GM23248 (cell line): Measurements from ENCODE around the gene TIAM2. TPM values are rescaled to one million over a fixed set of nuclear protein-coding genes. Genes with fewer than 3 reads are reported as not detected.

ENCODE experiments used
- DNase-seq: peaks from one replicate; pipeline ENCODE4 v3.0.0-alpha.2; 2015
- H2AFZ ChIP-seq: fragments of 200-600 bp; sonication (generic); 2 replicates; pipeline ENCODE4 v1.6.1; 2016; ENCODE audit warnings: antibody characterized with exemption
- H3F3A ChIP-seq: fragments of 200-600 bp; sonication (generic); 2 replicates; pipeline ENCODE4 v1.6.1; 2016; ENCODE audit warnings: mild to moderate bottlenecking, antibody characterized with exemption, mixed run types; ENCODE audit not compliant: insufficient read depth
- H3K27ac ChIP-seq: fragments of 200-600 bp; sonication (generic); 2 replicates; pipeline ENCODE4 v1.5.1; 2016; ENCODE audit warnings: mild to moderate bottlenecking
- H3K27me3 ChIP-seq: fragments of 200-600 bp; sonication (generic); replicated peaks from 2 replicates; pipeline ENCODE4 v1.6.1; 2016; ENCODE audit warnings: mild to moderate bottlenecking; ENCODE audit not compliant: insufficient read depth
- H3K36me3 ChIP-seq: fragments of 200-600 bp; sonication (generic); 2 replicates; pipeline ENCODE4 v1.6.1; 2016; ENCODE audit warnings: low read depth, mild to moderate bottlenecking
- H3K4me1 ChIP-seq: fragments of 200-600 bp; sonication (generic); 2 replicates; pipeline ENCODE4 v1.6.1; 2016; ENCODE audit warnings: mild to moderate bottlenecking; ENCODE audit not compliant: insufficient read depth
- H3K4me2 ChIP-seq: fragments of 200-600 bp; sonication (generic); one replicate; pipeline ENCODE4 v1.6.1; 2016; ENCODE audit warnings: mild to moderate bottlenecking; ENCODE audit not compliant: unreplicated experiment
- H3K4me3 ChIP-seq: fragments of 200-600 bp; sonication (generic); 2 replicates; pipeline ENCODE4 v1.5.1; 2016; ENCODE audit warnings: mild to moderate bottlenecking
- H3K79me2 ChIP-seq: fragments of 200-600 bp; sonication (generic); 2 replicates; pipeline ENCODE4 v1.6.1; 2016; ENCODE audit warnings: mild to moderate bottlenecking; ENCODE audit not compliant: insufficient read depth
- H3K9ac ChIP-seq: fragments of 200-600 bp; sonication (generic); 2 replicates; pipeline ENCODE4 v1.6.1; 2016; ENCODE audit warnings: mild to moderate bottlenecking
- H3K9me2 ChIP-seq: fragments of 200-600 bp; sonication (generic); 2 replicates; pipeline ENCODE4 v1.6.1; 2016; ENCODE audit warnings: mixed run types, mild to moderate bottlenecking, moderate library complexity; ENCODE audit not compliant: insufficient read depth
- H3K9me3 ChIP-seq: fragments of 200-600 bp; sonication (generic); one replicate; pipeline ENCODE4 v1.6.1; 2017; ENCODE audit warnings: low read depth
- H4K20me1 ChIP-seq: fragments of 200-600 bp; sonication (generic); 2 replicates; pipeline ENCODE4 v1.6.0; 2016; ENCODE audit not compliant: insufficient read depth
- EZH2 ChIP-seq: fragments of 200-600 bp; sonication (generic); IDR thresholded peaks from 2 replicates; pipeline ENCODE4 v1.6.1; 2018; ENCODE audit warnings: antibody characterized with exemption, mild to moderate bottlenecking; ENCODE audit not compliant: insufficient read depth, poor library complexity, severe bottlenecking
- EZH2phosphoT487 ChIP-seq: fragments of 200-600 bp; sonication (generic); IDR thresholded peaks from 2 replicates; pipeline ENCODE4 v1.6.1; 2018; ENCODE audit warnings: antibody characterized with exemption, moderate library complexity, mild to moderate bottlenecking, low read depth; ENCODE audit not compliant: insufficient read depth
- WGBS, 2 experiments: methylation state at CpG; one replicate each; pipeline ENCODE4 v1.1.6; 2015 to 2017; ENCODE audit warnings: low lambda C conversion rate in 2 of 2, low coverage in 1 of 2; ENCODE audit errors: missing lambda C conversion rate in 2 of 2; 5-methylcytosine and 5-hydroxymethylcytosine counted together
- in situ Hi-C: fragments of 300-500 bp; cut with MboI; formaldehyde crosslinking; loops from 2 replicates; pipeline ENCODE4 v1.15.0; 2020
- polyA plus RNA-seq: library from polyadenylated mRNA; unstranded; fragments of >200 nt; fragmentation: Nextera tagmentation; extraction: Ambion mirVana; gene quantifications from 2 replicates; pipeline ENCODE4 v1.2.1, GENCODE V29; 2016
- total RNA-seq: library from RNA; depleted of rRNA; stranded (reverse); fragments of >200 nt; shearing (Covaris generic); gene quantifications from 2 replicates; pipeline ENCODE4 v1.2.3, GENCODE V29; 2014

The TIAM2 gene
- total and polyA plus RNA-seq, 2 experiments from 2014 or later, result 2.4 to 2.6 TPM

GRCh38 chr6:155273431-155273830 is 278.3 kb downstream of the TIAM2 start:
- Histone ChIP-seq H4K20me1 (no peaks in the 10 kb centered on the region), H3K4me3 (no peak overlapping the region), H3K4me1 (peaks cover 32% of the 10 kb centered on the region), H3K27ac (peak overlapping the region; percentile 9; the same call in 1 of the 2 replicates), H3K9me2 (no peaks in the 10 kb centered on the region), H3K79me2 (no peaks in the 10 kb centered on the region), H2AFZ (no peak overlapping the region), H3F3A (peaks cover 13% of the 10 kb centered on the region), H3K9ac (no peak overlapping the region), H3K4me2 (peak overlapping the region; percentile 43), H3K27me3 (no peaks in the 10 kb centered on the region), H3K9me3 (no peaks in the 10 kb centered on the region), H3K36me3 (no peaks in the 10 kb centered on the region)
- TF ChIP-seq EZH2phosphoT487, result no peak
- TF ChIP-seq EZH2, result no peak
- peak; percentile 37 for DNase-seq
- in situ Hi-C loops, result no loop called here
- WGBS, 2 experiments, result 60 to 66% methylated on average over 3 of the region's 3 CpGs

DNA sequence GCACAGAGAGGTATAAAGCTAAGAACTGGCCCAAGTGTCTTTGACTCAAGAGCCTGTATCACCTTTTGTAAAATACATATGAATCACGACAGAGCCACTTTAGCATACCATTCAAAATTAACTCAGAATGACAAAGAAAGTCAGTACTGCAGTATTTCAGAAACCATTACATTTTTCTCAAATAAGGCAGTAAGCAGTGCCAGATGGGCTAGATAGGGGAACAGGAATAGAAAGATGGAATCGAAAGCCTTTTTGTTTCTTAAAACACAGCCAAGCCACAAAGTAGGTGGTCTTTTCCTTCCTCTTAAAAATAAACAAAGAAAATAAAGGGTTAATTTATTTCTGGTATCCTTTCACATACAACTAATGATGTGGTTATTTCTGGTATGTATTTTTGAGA is 279.0 kb downstream of the TIAM2 start:
- Histone ChIP-seq H3K27ac (0 out of 2 replicates have a peak overlapping the region, but pooled peaks have one; percentile 4), H3F3A (peaks cover 13% of the 10 kb centered on the region), H3K27me3 (no peaks in the 10 kb centered on the region), H3K4me2 (no peak overlapping the region), H3K79me2 (no peaks in the 10 kb centered on the region), H4K20me1 (no peaks in the 10 kb centered on the region), H3K4me1 (peaks cover 32% of the 10 kb centered on the region), H3K9ac (no peak overlapping the region), H3K9me3 (no peaks in the 10 kb centered on the region), H3K4me3 (no peak overlapping the region), H2AFZ (no peak overlapping the region), H3K36me3 (no peaks in the 10 kb centered on the region), H3K9me2 (no peaks in the 10 kb centered on the region)
- 66 to 70% methylated on average over 2 of the region's 2 CpGs for WGBS, 2 experiments
- peak; percentile 12 for DNase-seq
- in situ Hi-C loops, result no loop called here
- TF ChIP-seq EZH2phosphoT487 (no peak), EZH2 (no peak)

GRCh38 chr6:155274533-155274932 is 279.4 kb downstream of the TIAM2 start:
- Histone ChIP-seq H3K4me1 (peaks cover 32% of the 10 kb centered on the region), H3K27me3 (no peaks in the 10 kb centered on the region), H3K9me3 (no peaks in the 10 kb centered on the region), H3K9ac (no peak overlapping the region), H3K79me2 (no peaks in the 10 kb centered on the region), H3K36me3 (no peaks in the 10 kb centered on the region), H3K27ac (0 out of 2 replicates have a peak overlapping the region, but pooled peaks have one; percentile 4), H3F3A (peaks cover 13% of the 10 kb centered on the region), H4K20me1 (no peaks in the 10 kb centered on the region), H3K4me2 (no peak overlapping the region), H2AFZ (no peak overlapping the region), H3K9me2 (no peaks in the 10 kb centered on the region), H3K4me3 (no peak overlapping the region)
- peak; percentile 64 for DNase-seq
- WGBS, 2 experiments, result 27 to 31% methylated on average over 1 of the region's 1 CpG
- in situ Hi-C loops, result no loop called here
- TF ChIP-seq EZH2phosphoT487, result no peak

- Histone ChIP-seq H3K4me2 (peak overlapping the region; percentile 16), H3K9me2 (no peaks in the 10 kb centered on the region), H3F3A (peaks cover 13% of the 10 kb centered on the region), H3K4me3 (no peak overlapping the region), H3K4me1 (peaks cover 32% of the 10 kb centered on the region), H2AFZ (0 out of 2 replicates have a peak overlapping the region, but pooled peaks have one; percentile 5), H3K27ac (no peak overlapping the region), H4K20me1 (no peaks in the 10 kb centered on the region), H3K36me3 (no peaks in the 10 kb centered on the region), H3K9ac (no peak overlapping the region), H3K9me3 (no peaks in the 10 kb centered on the region), H3K79me2 (no peaks in the 10 kb centered on the region), H3K27me3 (no peaks in the 10 kb centered on the region)
- in situ Hi-C loops, result no loop called here
- peak; percentile 29 for DNase-seq
- 56% methylated on average over 10 of the region's 10 CpGs for WGBS, 2 experiments
- no peak for TF ChIP-seq EZH2phosphoT487
Measured at GRCh38 chr6:155275808-155276480, 280.8 kb downstream of the TIAM2 start.

DNA sequence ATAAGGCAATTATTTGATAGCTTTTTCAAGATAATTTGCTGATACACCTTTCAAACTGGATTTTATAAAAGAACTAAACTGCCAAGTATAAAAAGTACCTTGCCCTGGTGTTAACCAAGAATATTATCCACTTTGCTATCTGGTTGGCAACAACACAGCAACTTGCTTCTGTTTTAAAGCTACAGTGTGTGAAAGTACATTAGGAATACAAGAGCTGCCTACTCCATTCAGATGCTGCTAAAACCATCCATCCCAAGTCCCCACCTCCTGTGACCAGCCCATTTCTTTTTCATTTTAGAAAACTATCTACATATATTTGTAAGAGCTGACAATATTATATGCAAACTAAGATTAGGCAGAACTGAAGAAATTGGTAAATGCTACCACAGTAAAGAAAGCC is 281.5 kb downstream of the TIAM2 start:
- TF ChIP-seq EZH2phosphoT487, result no peak
- no peak for TF ChIP-seq EZH2
- Histone ChIP-seq H3K36me3 (no peaks in the 10 kb centered on the region), H3K27ac (no peak overlapping the region), H3K9me3 (no peaks in the 10 kb centered on the region), H3K4me2 (no peak overlapping the region), H2AFZ (no peak overlapping the region), H3K9ac (no peak overlapping the region), H3K9me2 (no peaks in the 10 kb centered on the region), H3K79me2 (no peaks in the 10 kb centered on the region), H3F3A (peaks cover 13% of the 10 kb centered on the region), H3K27me3 (no peaks in the 10 kb centered on the region), H4K20me1 (no peaks in the 10 kb centered on the region), H3K4me3 (no peak overlapping the region), H3K4me1 (peaks cover 32% of the 10 kb centered on the region)
- in situ Hi-C loops, result no loop called here
- DNase-seq, result no peak
